CD4-positive, alpha-beta T cell treated with Interleukin-2 at 100 ng/mL for 4 hours (primary cell): ENCODE results near the gene COA3.

Source experiments
- DNase-seq: peaks from one replicate; pipeline ENCODE4 v3.0.0-alpha.2; 2020; ENCODE audit warnings: low spot score

The COA3 gene

GRCh38 chr17:42798383-42799380 is at the start of gene COA3, which contains the start of gene CNTD1:
COA3 (minus strand) TSS chr17:42798704; CDS start chr17:42798681, 23 bp downstream.
CNTD1 (plus strand) TSS chr17:42798861; CDS start chr17:42799068, 207 bp downstream.
- peak; percentile 75 for DNase-seq

- no peak for DNase-seq
These were observed 49.6 kb upstream of the COA3 start for GRCh38 chr17:42848093-42848492.

GRCh38 chr17:42846594-42847280 is 48.2 kb upstream of the COA3 start:
- DNase-seq = no peak

- DNase-seq = peak; percentile 27
These were observed 47.6 kb upstream of the COA3 start for GRCh38 chr17:42845918-42846593.

DNA sequence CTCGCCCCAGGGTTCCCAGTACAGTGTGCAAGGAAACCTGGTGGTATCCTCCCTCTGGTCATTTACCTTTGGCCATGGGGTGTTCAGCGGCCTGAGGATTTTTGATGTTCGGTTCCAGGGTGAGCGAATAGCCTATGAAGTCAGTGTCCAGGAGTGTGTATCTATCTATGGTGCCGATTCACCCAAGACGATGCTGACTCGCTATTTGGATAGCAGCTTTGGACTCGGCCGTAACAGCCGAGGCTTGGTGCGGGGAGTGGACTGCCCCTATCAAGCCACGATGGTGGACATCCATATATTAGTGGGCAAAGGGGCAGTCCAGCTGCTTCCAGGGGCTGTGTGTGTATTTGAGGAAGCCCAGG is 47.0 kb upstream of the COA3 start:
- DNase-seq = no peak

DNA sequence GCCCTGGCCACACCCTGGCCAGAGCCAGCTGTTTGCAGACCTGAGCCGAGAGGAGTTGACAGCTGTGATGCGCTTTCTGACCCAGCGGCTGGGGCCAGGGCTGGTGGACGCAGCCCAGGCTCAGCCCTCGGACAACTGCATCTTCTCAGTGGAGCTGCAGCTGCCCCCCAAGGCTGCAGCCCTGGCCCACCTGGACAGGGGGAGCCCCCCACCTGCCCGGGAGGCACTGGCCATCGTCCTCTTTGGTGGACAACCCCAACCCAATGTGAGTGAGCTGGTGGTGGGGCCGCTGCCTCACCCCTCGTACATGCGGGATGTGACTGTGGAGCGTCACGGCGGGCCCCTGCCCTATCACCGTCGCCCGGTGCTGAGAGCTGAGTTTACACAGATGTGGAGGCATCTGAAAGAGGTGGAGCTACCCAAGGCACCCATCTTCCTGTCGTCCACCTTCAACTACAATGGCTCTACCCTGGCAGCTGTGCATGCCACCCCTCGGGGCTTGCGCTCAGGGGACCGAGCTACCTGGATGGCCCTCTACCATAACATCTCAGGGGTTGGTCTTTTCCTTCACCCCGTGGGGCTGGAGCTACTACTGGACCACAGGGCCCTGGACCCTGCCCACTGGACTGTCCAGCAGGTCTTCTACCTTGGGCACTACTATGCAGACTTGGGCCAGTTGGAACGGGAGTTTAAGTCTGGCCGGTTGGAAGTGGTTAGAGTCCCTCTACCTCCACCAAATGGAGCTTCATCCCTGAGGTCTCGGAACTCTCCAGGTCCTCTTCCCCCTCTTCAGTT is 46.5 kb upstream of the COA3 start:
- DNase-seq = no peak

DNA sequence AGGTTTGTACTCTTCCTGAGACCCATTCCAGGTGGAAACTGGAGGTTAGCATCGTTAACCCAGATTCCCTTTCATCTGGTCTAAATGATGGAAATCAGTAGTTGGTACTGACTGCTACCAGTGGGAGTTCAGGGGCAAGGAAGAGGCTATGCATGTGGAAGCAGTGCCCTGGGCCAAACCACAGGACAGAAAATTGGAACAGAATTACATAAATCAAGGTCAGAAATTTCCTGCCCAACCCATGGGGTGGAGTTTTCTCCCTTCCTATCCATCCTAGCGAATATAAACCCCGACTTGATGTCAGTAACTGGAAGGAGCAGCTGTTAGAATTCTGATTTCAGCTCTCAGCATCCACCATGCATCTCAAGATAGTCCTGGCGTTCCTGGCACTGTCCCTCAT is 45.8 kb upstream of the COA3 start, which contains the start of gene AOC2:
AOC2 (plus strand) TSS at position 310 of the 400 bp plus-strand sequence; CDS start at position 357, 47 bp downstream.
- no peak for DNase-seq

- DNase-seq = peak; percentile 22
These were observed 44.9 kb upstream of the COA3 start for GRCh38 chr17:42843358-42843934.

DNA sequence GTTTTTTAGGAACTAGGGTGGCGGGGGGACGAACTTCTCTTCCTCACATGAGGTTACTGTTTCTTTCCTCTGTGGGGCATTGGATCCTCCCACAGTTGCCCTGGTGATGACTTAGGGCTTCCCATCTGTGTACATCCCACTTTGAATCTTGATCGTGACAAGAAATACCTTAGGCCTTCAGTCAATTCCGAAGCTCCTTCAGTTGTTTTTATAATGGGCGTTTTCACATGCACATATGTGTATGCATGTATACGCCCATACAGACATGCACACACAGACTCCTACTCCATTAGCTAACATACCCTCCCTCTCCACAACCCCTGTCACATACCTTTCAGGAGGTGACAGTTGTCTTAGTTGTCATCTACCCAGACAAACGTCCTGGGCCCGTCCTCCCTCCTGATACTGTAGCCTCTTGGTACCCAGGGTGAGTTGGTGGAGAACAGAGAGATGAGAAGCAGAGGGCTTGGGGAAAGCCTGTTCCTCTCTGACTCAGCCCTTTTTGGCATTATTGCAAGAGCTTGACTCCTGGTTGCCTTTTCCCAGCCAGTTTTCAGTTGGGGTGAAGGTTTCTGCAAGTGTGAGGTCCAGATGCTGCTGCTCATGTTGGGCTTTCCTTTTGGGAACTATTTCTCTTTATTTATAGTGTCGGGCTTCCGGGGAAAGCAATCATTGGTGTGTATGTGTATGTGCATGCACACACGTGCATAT is 43.6 kb upstream of the COA3 start:
- no peak for DNase-seq

DNA sequence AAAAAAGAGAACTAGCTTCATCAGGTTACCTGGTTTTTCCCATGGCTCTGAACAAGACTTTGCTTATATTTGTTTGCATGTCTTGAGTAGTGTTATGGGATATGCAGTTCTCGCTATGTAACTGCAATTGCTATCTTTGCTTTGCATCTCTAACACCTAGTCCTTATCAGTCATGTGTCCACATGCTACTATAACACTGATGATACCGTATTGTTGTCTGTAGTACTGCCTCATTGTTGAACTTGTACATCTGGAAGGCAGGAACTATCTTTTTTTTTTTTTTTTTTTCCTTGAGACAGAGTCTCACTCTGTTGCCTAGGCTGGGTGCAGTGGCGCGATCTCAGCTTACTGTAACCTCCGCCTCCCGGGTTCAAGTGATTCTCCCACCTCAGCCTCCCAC is 37.2 kb upstream of the COA3 start:
- no peak for DNase-seq

DNA sequence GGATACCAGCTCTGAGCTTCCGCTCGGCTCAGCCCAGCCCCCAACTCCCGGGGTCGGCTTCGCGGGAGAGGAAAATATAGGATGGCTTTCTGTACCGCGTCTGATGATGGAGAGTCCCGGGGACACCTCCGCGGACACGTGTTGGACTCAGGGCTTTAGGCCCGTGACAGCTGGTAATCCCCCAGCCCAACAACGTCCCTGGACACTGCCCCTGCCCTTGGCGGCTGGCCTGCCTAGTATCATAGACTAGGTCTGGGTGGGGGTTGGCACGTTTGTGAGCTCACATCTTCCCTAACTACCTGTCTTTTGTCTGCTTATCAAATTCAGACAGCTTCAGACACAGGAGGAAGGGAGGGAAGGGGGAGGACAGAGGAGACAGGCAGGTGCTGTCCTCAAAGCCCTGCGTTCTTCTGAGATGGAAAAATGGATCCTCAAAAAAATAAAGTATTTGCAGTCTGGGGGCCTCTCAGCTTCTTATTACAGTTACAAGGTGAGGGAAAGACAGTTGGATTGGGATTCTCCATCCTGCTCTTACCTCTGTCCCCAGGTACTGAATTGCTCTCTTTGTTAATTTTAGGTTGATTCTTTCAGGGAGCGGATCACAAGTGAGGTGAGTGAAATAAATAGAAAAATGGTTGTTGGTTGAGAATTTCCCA is 35.4 kb upstream of the COA3 start:
- no peak for DNase-seq

DNA sequence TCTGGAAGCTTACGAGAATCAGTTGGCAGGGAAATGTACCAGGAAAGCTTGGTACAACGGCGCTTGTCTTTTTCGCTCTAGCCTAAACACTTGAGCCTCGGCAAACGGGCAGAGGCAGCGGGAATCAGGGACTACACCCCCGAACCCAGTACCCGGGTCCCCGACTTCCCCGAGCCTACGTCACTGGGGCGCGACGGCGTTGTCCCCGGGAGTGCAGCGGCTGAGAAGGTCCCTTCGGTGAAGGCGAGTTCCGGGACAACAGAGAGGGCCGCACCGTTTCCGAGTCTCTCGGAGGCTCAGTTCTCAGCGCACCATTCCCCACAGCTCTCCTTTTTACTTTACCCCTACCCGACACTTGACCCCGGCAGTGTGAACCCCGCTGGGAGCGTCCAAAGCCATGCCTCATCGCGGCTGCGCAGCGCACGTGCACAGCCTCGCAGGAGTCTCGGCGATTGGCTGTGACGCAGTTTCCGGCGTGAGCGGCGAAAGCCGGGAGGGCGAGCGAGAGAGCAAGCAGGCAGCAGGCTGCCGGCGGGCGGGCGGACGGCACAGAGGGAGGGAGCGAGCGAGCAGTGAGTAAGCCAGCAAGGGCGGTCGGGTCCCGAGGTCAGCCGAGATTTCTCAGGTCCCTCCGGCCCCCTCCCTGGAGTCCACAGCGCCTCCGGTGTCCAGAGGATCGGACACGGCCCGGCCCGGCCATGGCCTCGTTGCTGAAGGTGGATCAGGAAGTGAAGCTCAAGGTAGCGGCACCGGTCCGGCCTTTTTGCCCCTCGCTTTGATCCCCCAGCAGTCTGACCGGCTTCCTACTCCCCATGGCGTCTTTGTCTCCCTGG is 34.6 kb upstream of the COA3 start, which contains the start of gene PSME3:
PSME3 (plus strand) TSS at position 464 of the 833 bp plus-strand sequence; CDS start at position 699, 235 bp downstream.
- peak; percentile 89 for DNase-seq

GRCh38 chr17:42832213-42832933 is 33.9 kb upstream of the COA3 start:
- peak; percentile 25 for DNase-seq

DNA sequence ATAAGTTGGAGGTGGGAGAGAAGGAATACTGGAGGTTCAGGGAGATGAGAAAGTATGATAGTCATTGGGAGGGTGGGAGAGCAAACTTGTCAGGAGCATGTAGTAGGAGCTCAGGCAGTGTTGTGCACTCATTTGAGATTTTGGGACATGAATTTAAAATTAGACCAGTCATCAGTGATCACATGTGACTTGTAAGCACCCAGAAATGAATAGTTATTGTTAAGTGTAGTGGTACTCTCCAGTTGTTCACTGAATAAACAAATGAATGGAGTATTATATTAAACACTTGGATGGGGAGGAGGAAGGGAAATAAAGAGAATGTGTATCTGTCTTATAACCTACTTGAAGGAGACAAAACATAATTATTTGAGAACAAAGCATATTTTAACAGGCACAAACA is 32.5 kb upstream of the COA3 start:
- DNase-seq = no peak

- no peak for DNase-seq
These were observed 29.0 kb upstream of the COA3 start for GRCh38 chr17:42827472-42827871.

- no peak for DNase-seq
These were observed 22.7 kb upstream of the COA3 start for GRCh38 chr17:42821176-42821575.

DNA sequence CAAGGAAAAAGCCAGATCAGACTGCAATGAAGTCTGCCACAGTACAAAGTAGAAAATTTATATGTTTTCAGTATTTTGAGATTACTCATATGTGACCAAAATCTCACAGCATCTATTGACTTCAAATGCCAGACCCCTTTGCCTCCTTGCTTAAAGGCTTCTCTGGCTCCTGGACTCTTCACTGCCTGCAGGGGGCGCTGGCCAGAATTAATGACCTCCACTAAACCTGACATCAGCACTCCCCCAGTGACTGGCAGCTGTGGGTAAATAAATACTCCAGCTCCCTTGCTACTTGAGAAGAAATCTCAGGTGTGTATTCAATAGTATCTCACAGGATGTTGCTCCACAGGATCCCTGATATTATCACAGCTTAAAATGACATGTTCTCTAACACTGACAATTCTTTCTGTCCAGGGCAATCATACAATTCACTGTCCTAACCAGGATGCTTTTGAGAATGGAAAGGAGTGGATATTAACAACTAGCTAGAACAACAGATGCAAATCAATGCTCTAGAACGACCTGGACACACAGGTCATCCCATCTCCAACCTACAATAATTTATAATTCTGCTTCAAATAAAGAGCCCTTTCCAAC is 21.5 kb upstream of the COA3 start:
- peak; percentile 63 for DNase-seq

DNA sequence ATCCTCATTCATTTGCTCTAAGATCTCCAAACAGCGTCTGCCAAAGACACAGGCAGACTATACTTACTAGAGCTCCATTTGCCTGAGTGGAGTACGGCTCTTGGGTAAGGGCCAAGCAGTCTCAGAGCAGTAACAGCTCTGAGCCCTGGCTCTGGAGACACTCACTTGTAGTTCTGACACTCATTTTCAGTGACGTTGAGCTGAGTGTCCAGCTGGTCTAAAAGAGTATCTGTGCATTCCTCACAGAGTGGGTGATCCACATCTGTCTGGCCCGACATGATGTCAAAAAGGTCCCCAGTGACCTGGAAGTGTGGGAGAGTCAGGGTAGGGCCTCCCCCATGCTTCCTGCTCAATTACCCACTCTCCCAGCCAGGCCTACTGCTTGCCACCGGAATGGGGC is 19.9 kb upstream of the COA3 start:
- no peak for DNase-seq
